WTC11 (cell line): ENCODE data around the gene DHFR2. TPM values are rescaled to one million over a fixed set of nuclear protein-coding genes. Genes with fewer than 3 reads are reported as not detected.

ENCODE experiments used
- ATAC-seq: fragments of 200-7000 bp; cut with Tn5 transposase; 2 replicates; pipeline ENCODE4 v1.10.0; 2021; ENCODE audit warnings: mild to moderate bottlenecking, moderate library complexity
- CTCF ChIA-PET: fragments of 300-600 bp; sonication (Branson Sonifier 250); formaldehyde crosslinking; loops from one replicate; lab custom pipeline; 2021; ENCODE audit warnings: antibody characterized with exemption; lab: Charles Lee
- POLR2A ChIA-PET: fragments of 350-600 bp; sonication (Branson Sonifier 250); formaldehyde crosslinking; loops from one replicate; lab custom pipeline; 2021; ENCODE audit warnings: antibody characterized with exemption; lab: Charles Lee
- DNase-seq: peaks from one replicate; pipeline ENCODE4 v3.0.0; 2021; ENCODE audit warnings: low spot score
- H3K27ac Mint-ChIP-seq: 2 replicates; pipeline ENCODE4 v1.8.0; 2021; ENCODE audit warnings: mixed read lengths
- H3K27me3 Mint-ChIP-seq: 2 replicates; pipeline ENCODE4 v1.8.0; 2021; ENCODE audit warnings: low read depth, mild to moderate bottlenecking, moderate library complexity, mixed read lengths
- H3K36me3 Mint-ChIP-seq: 2 replicates; pipeline ENCODE4 v1.8.0; 2021; ENCODE audit warnings: mixed read lengths
- H3K4me1 Mint-ChIP-seq: 2 replicates; pipeline ENCODE4 v1.8.0; 2022; ENCODE audit warnings: mixed read lengths
- H3K4me3 Mint-ChIP-seq: 2 replicates; pipeline ENCODE4 v1.8.0; 2021; ENCODE audit warnings: mild to moderate bottlenecking, moderate library complexity, mixed read lengths
- H3K9me3 Mint-ChIP-seq: 2 replicates; pipeline ENCODE4 v1.8.0; 2021; ENCODE audit warnings: mixed read lengths
- ATF6 ChIP-seq: sonication (generic); formaldehyde crosslinking; IDR thresholded peaks from 2 replicates; pipeline ENCODE4 v1.8.1; 2023; ENCODE audit warnings: mild to moderate bottlenecking, missing genetic modification reagents
- CDX4 ChIP-seq: fragments of 250-450 bp; sonication (Bioruptor Pico); IDR thresholded peaks from 2 replicates; pipeline ENCODE4 v1.9.0; 2021; ENCODE audit warnings: moderate library complexity, mild to moderate bottlenecking, inconsistent platforms, borderline replicate concordance
- E2F1 ChIP-seq: sonication (generic); formaldehyde crosslinking; IDR thresholded peaks from 2 replicates; pipeline ENCODE4 v1.8.0; 2022; ENCODE audit warnings: mild to moderate bottlenecking, missing genetic modification reagents
- EMX1 ChIP-seq: fragments of 250-450 bp; sonication (Bioruptor Pico); IDR thresholded peaks from 2 replicates; pipeline ENCODE4 v1.8.0; 2021; ENCODE audit warnings: mild to moderate bottlenecking
- GRHL2 ChIP-seq: fragments of 250-450 bp; sonication (Bioruptor Pico); IDR thresholded peaks from 2 replicates; pipeline ENCODE4 v1.8.0; 2022; ENCODE audit warnings: mild to moderate bottlenecking, moderate library complexity; ENCODE audit not compliant: insufficient replicate concordance, severe bottlenecking
- HMGXB4 ChIP-seq: sonication (generic); formaldehyde crosslinking; IDR thresholded peaks from 2 replicates; pipeline ENCODE4 v1.8.1; 2023; ENCODE audit warnings: mild to moderate bottlenecking, moderate library complexity, missing genetic modification reagents
- JAZF1 ChIP-seq: fragments of 250-450 bp; sonication (Bioruptor Pico); IDR thresholded peaks from 2 replicates; pipeline ENCODE4 v1.9.0; 2021; ENCODE audit warnings: moderate library complexity, mild to moderate bottlenecking, inconsistent platforms
- NFATC4 ChIP-seq: fragments of 250-450 bp; sonication (Bioruptor Pico); IDR thresholded peaks from 2 replicates; pipeline ENCODE4 v1.9.0; 2021; ENCODE audit warnings: mild to moderate bottlenecking
- NFE2L1 ChIP-seq: sonication (generic); formaldehyde crosslinking; IDR thresholded peaks from 2 replicates; pipeline ENCODE4 v1.8.1; 2023; ENCODE audit warnings: missing genetic modification reagents
- NR1H2 ChIP-seq: sonication (generic); formaldehyde crosslinking; IDR thresholded peaks from 2 replicates; pipeline ENCODE4 v1.9.0; 2021; ENCODE audit warnings: mild to moderate bottlenecking, moderate library complexity, missing genetic modification reagents
- NR2C2 ChIP-seq: sonication (generic); formaldehyde crosslinking; IDR thresholded peaks from 2 replicates; pipeline ENCODE4 v1.8.0; 2022; ENCODE audit warnings: mild to moderate bottlenecking, missing genetic modification reagents
- NR3C1 ChIP-seq: sonication (generic); formaldehyde crosslinking; conservative IDR thresholded peaks from 2 replicates; pipeline ENCODE4 v1.8.1; 2023; ENCODE audit warnings: low read depth, mild to moderate bottlenecking, missing genetic modification reagents
- OVOL2 ChIP-seq: fragments of 250-450 bp; sonication (Bioruptor Pico); IDR thresholded peaks from 2 replicates; pipeline ENCODE4 v1.9.0; 2021; ENCODE audit warnings: mild to moderate bottlenecking, borderline replicate concordance
- TCF7 ChIP-seq: sonication (generic); formaldehyde crosslinking; IDR thresholded peaks from 2 replicates; pipeline ENCODE4 v1.8.0; 2022; ENCODE audit warnings: mild to moderate bottlenecking, low read depth, missing genetic modification reagents, moderate library complexity
- TEAD1 ChIP-seq: sonication (generic); formaldehyde crosslinking; IDR thresholded peaks from 2 replicates; pipeline ENCODE4 v1.8.0; 2022; ENCODE audit warnings: mild to moderate bottlenecking, missing genetic modification reagents
- USF1 ChIP-seq: sonication (generic); formaldehyde crosslinking; IDR thresholded peaks from 2 replicates; pipeline ENCODE4 v1.8.0; 2022; ENCODE audit warnings: mild to moderate bottlenecking, missing genetic modification reagents
- USF2 ChIP-seq: sonication (generic); formaldehyde crosslinking; IDR thresholded peaks from 2 replicates; pipeline ENCODE4 v1.8.1; 2023; ENCODE audit warnings: mild to moderate bottlenecking, missing genetic modification reagents, moderate library complexity
- ZMAT4 ChIP-seq: fragments of 250-450 bp; sonication (Bioruptor Pico); IDR thresholded peaks from 2 replicates; pipeline ENCODE4 v1.9.0; 2021; ENCODE audit warnings: mild to moderate bottlenecking
- ZNF281 ChIP-seq: sonication (generic); formaldehyde crosslinking; IDR thresholded peaks from 2 replicates; pipeline ENCODE4 v1.8.0; 2023; ENCODE audit warnings: mild to moderate bottlenecking, missing genetic modification reagents
- total RNA-seq: library from RNA; stranded (reverse); gene quantifications from 3 replicates; pipeline ENCODE4 v1.2.3, GENCODE V29; 2021

The DHFR2 gene
- total RNA-seq, 1 experiment from 2014 or later: 2.7 TPM

- Mint-ChIP-seq H3K36me3 (no peaks in the 10 kb centered on the region), H3K9me3 (no peaks in the 10 kb centered on the region), H3K4me1 (peaks cover 7% of the 10 kb centered on the region), H3K27ac (no peak overlapping the region), H3K27me3 (no peaks in the 10 kb centered on the region), H3K4me3 (no peak overlapping the region)
- TF ChIP-seq EMX1 (CRISPR knock-in tag) (no peak), TEAD1 (CRISPR knock-in tag) (no peak), ATF6 (CRISPR knock-in tag) (no peak), GRHL2 (CRISPR knock-in tag) (no peak), USF2 (CRISPR knock-in tag) (no peak), HMGXB4 (no peak), TCF7 (CRISPR knock-in tag) (no peak), NFE2L1 (CRISPR knock-in tag) (no peak), ZNF281 (no peak)
- POLR2A ChIA-PET: no interaction called here
- ATAC-seq (no peak), DNase-seq (no peak)
- CTCF ChIA-PET: no interaction called here
Observed at GRCh38 chr3:94024385-94024784, 38.3 kb downstream of the DHFR2 start.

- CTCF ChIA-PET: no interaction called here
- H3K27ac Mint-ChIP-seq: no peak overlapping the region
- DNase-seq (no peak), ATAC-seq (no peak)
- H3K27me3 Mint-ChIP-seq: no peaks in the 10 kb centered on the region
- H3K4me3 Mint-ChIP-seq: no peak overlapping the region
- no peaks in the 10 kb centered on the region for H3K9me3 Mint-ChIP-seq
- POLR2A ChIA-PET: no interaction called here
- H3K4me1 Mint-ChIP-seq: no peaks in the 10 kb centered on the region
- H3K36me3 Mint-ChIP-seq: no peaks in the 10 kb centered on the region
- no peak for TF ChIP-seq NFATC4 (CRISPR knock-in tag)
- no peak for TF ChIP-seq USF1 (CRISPR knock-in tag)
- TF ChIP-seq EMX1 (CRISPR knock-in tag): no peak
- no peak for TF ChIP-seq ZNF281
- no peak for TF ChIP-seq JAZF1
- TF ChIP-seq CDX4 (CRISPR knock-in tag): no peak
- no peak for TF ChIP-seq NR3C1
- TF ChIP-seq OVOL2 (CRISPR knock-in tag): no peak
- no peak for TF ChIP-seq NR1H2 (CRISPR knock-in tag)
- TF ChIP-seq NR2C2 (CRISPR knock-in tag): no peak
- no peak for TF ChIP-seq E2F1 (CRISPR knock-in tag)
- no peak for TF ChIP-seq ZMAT4
Observed at GRCh38 chr3:94020293-94020692, 42.4 kb downstream of the DHFR2 start.
